DMS153 (cell line): ENCODE measurements around the gene FAM193B.
"Not testable (repeated sequence)": the region's sequence is repeated elsewhere in the genome, so short reads cannot be mapped to it uniquely, and the experiment has no call there.

Experiments
- DNase-seq: peaks from one replicate; lab custom pipeline; 2025; lab: John Stamatoyannopoulos, UW

FAM193B gene

GRCh38 chr5:177576169-177576568 is 21.8 kb upstream of the FAM193B start:
- DNase-seq: no peak

- no peak for DNase-seq
These were observed 21.1 kb upstream of the FAM193B start for GRCh38 chr5:177575488-177575887.

- DNase-seq: no peak
These were observed 15.5 kb upstream of the FAM193B start for GRCh38 chr5:177569894-177570293.

GRCh38 chr5:177568326-177568725 is 14.0 kb upstream of the FAM193B start:
- no peak for DNase-seq

- no peak for DNase-seq
These were observed 10.7 kb upstream of the FAM193B start for GRCh38 chr5:177565046-177565445.

GRCh38 chr5:177559446-177559941 is 5.1 kb upstream of the FAM193B start:
- not testable (repeated sequence) for DNase-seq

- no peak for DNase-seq
These were observed 3.4 kb upstream of the FAM193B start for GRCh38 chr5:177557796-177558195.

- DNase-seq: no peak
These were observed 2.8 kb upstream of the FAM193B start for GRCh38 chr5:177557041-177557647.

GRCh38 chr5:177555665-177556064 is 1.3 kb upstream of the FAM193B start:
- DNase-seq: no peak

GRCh38 chr5:177555228-177555627 is 865 bp upstream of the FAM193B start:
- DNase-seq: no peak

- DNase-seq: no peak
These were observed 513 bp downstream of the FAM193B start for GRCh38 chr5:177553671-177554429.

- no peak for DNase-seq
These were observed 1.4 kb downstream of the FAM193B start for GRCh38 chr5:177552839-177553455.

- DNase-seq: no peak
These were observed 4.2 kb downstream of the FAM193B start for GRCh38 chr5:177550122-177550521.

- no peak for DNase-seq
These were observed 5.9 kb downstream of the FAM193B start for GRCh38 chr5:177548495-177548894.

GRCh38 chr5:177547736-177548135 is 6.6 kb downstream of the FAM193B start:
- no peak for DNase-seq

- no peak for DNase-seq
These were observed 8.1 kb downstream of the FAM193B start for GRCh38 chr5:177546258-177546741.

GRCh38 chr5:177545487-177546257 is 8.7 kb downstream of the FAM193B start:
- no peak for DNase-seq

GRCh38 chr5:177542816-177543465 is 11.4 kb downstream of the FAM193B start:
- DNase-seq: no peak

- DNase-seq: no peak
These were observed 13.9 kb downstream of the FAM193B start for GRCh38 chr5:177540438-177540837.

GRCh38 chr5:177539411-177539810 is 15.0 kb downstream of the FAM193B start:
- DNase-seq: no peak

GRCh38 chr5:177538876-177539275 is 15.5 kb downstream of the FAM193B start:
- no peak for DNase-seq
